ENCODE measurements around the gene ZNF444.

GRCh38 chr19:56133858-56134653, 7.0 kb upstream of the ZNF444 start:
- TF ChIP-seq, protein P1, sequence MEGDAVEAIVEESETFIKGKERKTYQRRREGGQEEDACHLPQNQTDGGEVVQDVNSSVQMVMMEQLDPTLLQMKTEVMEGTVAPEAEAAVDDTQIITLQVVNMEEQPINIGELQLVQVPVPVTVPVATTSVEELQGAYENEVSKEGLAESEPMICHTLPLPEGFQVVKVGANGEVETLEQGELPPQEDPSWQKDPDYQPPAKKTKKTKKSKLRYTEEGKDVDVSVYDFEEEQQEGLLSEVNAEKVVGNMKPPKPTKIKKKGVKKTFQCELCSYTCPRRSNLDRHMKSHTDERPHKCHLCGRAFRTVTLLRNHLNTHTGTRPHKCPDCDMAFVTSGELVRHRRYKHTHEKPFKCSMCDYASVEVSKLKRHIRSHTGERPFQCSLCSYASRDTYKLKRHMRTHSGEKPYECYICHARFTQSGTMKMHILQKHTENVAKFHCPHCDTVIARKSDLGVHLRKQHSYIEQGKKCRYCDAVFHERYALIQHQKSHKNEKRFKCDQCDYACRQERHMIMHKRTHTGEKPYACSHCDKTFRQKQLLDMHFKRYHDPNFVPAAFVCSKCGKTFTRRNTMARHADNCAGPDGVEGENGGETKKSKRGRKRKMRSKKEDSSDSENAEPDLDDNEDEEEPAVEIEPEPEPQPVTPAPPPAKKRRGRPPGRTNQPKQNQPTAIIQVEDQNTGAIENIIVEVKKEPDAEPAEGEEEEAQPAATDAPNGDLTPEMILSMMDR (IDR thresholded peaks at IDR 0.05; ENCODE audit: extremely low read depth in 1 of 2, insufficient read depth in 1 of 2, low read depth in 1 of 2, low read length in 2 of 2): no peak
- TF ChIP-seq POLR2A (IDR thresholded peaks at IDR 0.05; ENCODE audit: low read depth, low read length): no peak
- no peak for TF ChIP-seq EZH2 (IDR thresholded peaks at IDR 0.05; ENCODE audit: borderline replicate concordance, low read depth, low read length, severe bottlenecking)
- TF ChIP-seq MYC (IDR thresholded peaks at IDR 0.05; ENCODE audit: low read depth, low read length): no peak
- no peak for TF ChIP-seq FOS (IDR thresholded peaks at IDR 0.05; ENCODE audit: borderline replicate concordance, insufficient read depth, low read length)
- TF ChIP-seq POLR2AphosphoS5 (IDR thresholded peaks at IDR 0.05; ENCODE audit: insufficient read depth, low read depth, low read length): no peak
- TF ChIP-seq JUN (IDR thresholded peaks at IDR 0.05; ENCODE audit: borderline replicate concordance, insufficient read depth, insufficient read length, low read depth): no peak
- no peak for TF ChIP-seq MAX (IDR thresholded peaks at IDR 0.05; ENCODE audit: insufficient read depth, insufficient read length)

Data from endothelial cell of umbilical vein (primary cell).